Suprapubic skin (tissue), 4 donors: ENCODE data around the gene TMEM212.

ENCODE experiments used
- EP300 ChIP-seq: sonication (generic); formaldehyde crosslinking; IDR thresholded peaks from one replicate; pipeline ENCODE4 v1.6.1; 2017; ENCODE audit warnings: antibody characterized with exemption
- POLR2A ChIP-seq, 2 donors: fragments of 450-650 bp; IDR thresholded peaks; one replicate each; pipeline ENCODE4 v1.6.1; 2017; ENCODE audit warnings: antibody characterized with exemption in 2 of 2, mild to moderate bottlenecking in 2 of 2, moderate library complexity in 2 of 2
- POLR2AphosphoS5 ChIP-seq, 3 donors: sonication (generic); formaldehyde crosslinking; IDR thresholded peaks; one replicate each; pipeline ENCODE4 v1.6.1; 2017; ENCODE audit warnings: antibody characterized with exemption in 3 of 3
- TF ChIP-seq, protein P1 (sequence below), 2 donors: fragments of 200-600 bp in 1 of 2; fragments of 450-650 bp in 1 of 2; sonication (generic) in 1 of 2; IDR thresholded peaks; one replicate each; pipeline ENCODE4 v1.5.1; 2016 to 2019; ENCODE audit warnings: antibody characterized with exemption in 2 of 2, mild to moderate bottlenecking in 1 of 2, moderate library complexity in 1 of 2

DNA sequence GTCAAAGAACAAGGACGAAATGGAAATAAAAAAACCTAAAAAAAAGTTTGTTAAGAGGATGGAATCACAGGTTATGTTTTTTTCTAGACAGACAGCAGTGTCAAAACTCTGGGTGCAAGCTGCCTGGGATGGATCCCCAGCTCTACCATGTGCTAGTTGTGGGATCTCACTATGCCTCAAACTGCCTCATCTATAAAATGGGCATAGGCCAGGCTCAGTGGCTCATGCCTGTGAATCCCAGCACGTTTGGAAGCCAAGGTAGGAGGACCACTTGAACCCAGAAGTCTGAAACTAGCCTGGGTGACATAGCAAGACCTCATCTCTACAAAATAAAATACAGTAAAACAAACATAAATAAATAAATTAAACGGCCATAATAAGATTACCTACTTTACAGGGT is 37.5 kb upstream of the TMEM212 start:
- TF ChIP-seq, protein P1, sequence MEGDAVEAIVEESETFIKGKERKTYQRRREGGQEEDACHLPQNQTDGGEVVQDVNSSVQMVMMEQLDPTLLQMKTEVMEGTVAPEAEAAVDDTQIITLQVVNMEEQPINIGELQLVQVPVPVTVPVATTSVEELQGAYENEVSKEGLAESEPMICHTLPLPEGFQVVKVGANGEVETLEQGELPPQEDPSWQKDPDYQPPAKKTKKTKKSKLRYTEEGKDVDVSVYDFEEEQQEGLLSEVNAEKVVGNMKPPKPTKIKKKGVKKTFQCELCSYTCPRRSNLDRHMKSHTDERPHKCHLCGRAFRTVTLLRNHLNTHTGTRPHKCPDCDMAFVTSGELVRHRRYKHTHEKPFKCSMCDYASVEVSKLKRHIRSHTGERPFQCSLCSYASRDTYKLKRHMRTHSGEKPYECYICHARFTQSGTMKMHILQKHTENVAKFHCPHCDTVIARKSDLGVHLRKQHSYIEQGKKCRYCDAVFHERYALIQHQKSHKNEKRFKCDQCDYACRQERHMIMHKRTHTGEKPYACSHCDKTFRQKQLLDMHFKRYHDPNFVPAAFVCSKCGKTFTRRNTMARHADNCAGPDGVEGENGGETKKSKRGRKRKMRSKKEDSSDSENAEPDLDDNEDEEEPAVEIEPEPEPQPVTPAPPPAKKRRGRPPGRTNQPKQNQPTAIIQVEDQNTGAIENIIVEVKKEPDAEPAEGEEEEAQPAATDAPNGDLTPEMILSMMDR (IDR thresholded peaks at IDR 0.05): no peak
- TF ChIP-seq EP300 (no peak), POLR2AphosphoS5 (IDR thresholded peaks at IDR 0.05) (no peak), POLR2A (IDR thresholded peaks at IDR 0.05) (no peak)
